Spleen (tissue), 7 donors: ENCODE measurements around the gene EXOC6B.

Experiments used
- POLR2A ChIP-seq, 3 donors: fragments of 450-650 bp; IDR thresholded peaks; one replicate each; pipeline ENCODE4 v1.5.1; 2017; ENCODE audit warnings: antibody characterized with exemption in 3 of 3, mild to moderate bottlenecking in 1 of 3
- TF ChIP-seq, protein P1 (sequence below), 11 experiments: fragments of 200-600 bp in 7 of 11; fragments of 450-650 bp in 4 of 11; sonication (generic) in 4 of 11; IDR thresholded peaks in 8 of 11; conservative IDR thresholded peaks in 3 of 11; 1 replicate in 7 of 11; 2 replicates in 4 of 11; pipeline versions ENCODE4 v1.4.0 to v1.8.0; 2016 to 2021; ENCODE audit warnings: antibody characterized with exemption in 11 of 11, inconsistent platforms in 4 of 11, mild to moderate bottlenecking in 1 of 11
- donor health status: DM: no; HTN: no; CAD: no; lungs with moderate emphysema.
- donor health status: DM: no; HTN: no; CAD: no.
- donor health status: DM: no; HTN: no; CAD: no.

DNA sequence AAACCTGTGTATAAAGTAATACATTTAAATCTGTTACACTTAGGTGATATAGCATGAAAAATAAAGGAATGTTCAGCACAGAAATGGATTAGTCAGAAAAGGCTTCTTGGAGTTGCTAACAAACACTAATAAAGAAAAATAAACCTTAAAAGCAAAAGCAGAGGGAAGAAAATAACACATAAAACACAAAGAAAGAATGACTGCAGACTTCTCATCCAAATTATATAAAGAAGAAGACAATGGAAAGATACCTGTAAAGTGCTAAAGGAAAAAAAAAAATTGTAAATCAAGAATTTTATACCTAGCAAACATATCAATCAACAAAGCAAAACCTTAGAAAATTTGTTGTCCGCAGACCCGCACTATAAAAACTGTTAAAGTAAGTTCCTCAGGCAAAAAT is 63.6 kb downstream of the EXOC6B start:
- TF ChIP-seq POLR2A (IDR thresholded peaks at IDR 0.05): no peak
- TF ChIP-seq, protein P1, sequence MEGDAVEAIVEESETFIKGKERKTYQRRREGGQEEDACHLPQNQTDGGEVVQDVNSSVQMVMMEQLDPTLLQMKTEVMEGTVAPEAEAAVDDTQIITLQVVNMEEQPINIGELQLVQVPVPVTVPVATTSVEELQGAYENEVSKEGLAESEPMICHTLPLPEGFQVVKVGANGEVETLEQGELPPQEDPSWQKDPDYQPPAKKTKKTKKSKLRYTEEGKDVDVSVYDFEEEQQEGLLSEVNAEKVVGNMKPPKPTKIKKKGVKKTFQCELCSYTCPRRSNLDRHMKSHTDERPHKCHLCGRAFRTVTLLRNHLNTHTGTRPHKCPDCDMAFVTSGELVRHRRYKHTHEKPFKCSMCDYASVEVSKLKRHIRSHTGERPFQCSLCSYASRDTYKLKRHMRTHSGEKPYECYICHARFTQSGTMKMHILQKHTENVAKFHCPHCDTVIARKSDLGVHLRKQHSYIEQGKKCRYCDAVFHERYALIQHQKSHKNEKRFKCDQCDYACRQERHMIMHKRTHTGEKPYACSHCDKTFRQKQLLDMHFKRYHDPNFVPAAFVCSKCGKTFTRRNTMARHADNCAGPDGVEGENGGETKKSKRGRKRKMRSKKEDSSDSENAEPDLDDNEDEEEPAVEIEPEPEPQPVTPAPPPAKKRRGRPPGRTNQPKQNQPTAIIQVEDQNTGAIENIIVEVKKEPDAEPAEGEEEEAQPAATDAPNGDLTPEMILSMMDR (IDR thresholded peaks at IDR 0.05 in 8 of 11, conservative IDR thresholded peaks at IDR 0.05 in 3 of 11): no peak
